Thymus (tissue), 11 donors: Measurements from ENCODE around the gene SPATA31D4. TPM values are rescaled to one million over a fixed set of nuclear protein-coding genes. Genes with fewer than 3 reads are reported as not detected.
"Not testable (repeated sequence)": the region's sequence is repeated elsewhere in the genome, so short reads cannot be mapped to it uniquely, and the experiment has no call there.

Experiments
- DNase-seq, 9 donors: peaks; one replicate each; pipeline ENCODE4 v3.0.0-alpha.2; 2013; ENCODE audit warnings: low spot score in 9 of 9, low read depth in 6 of 9, missing footprints in 1 of 9
- H3K27ac ChIP-seq, 2 donors: one replicate each; pipeline ENCODE4 v1.5.1; 2013; ENCODE audit warnings: control low read depth in 1 of 2, low read depth in 1 of 2, low read length in 1 of 2, mild to moderate bottlenecking in 1 of 2, moderate library complexity in 1 of 2
- H3K27me3 ChIP-seq, 2 donors: one replicate each; pipeline ENCODE4 v1.5.1; 2013; ENCODE audit warnings: low read length in 1 of 2; ENCODE audit not compliant: control insufficient read depth in 2 of 2, insufficient read depth in 1 of 2
- H3K36me3 ChIP-seq, 2 donors: one replicate each; pipeline ENCODE4 v1.5.1; 2013; ENCODE audit warnings: low read length in 1 of 2, mild to moderate bottlenecking in 1 of 2, moderate library complexity in 1 of 2; ENCODE audit not compliant: control insufficient read depth in 2 of 2, insufficient read depth in 2 of 2
- H3K4me1 ChIP-seq, 2 donors: one replicate each; pipeline ENCODE4 v1.5.1; 2013; ENCODE audit warnings: low read length in 2 of 2; ENCODE audit not compliant: control insufficient read depth in 2 of 2, insufficient read depth in 2 of 2
- H3K4me3 ChIP-seq, 2 donors: one replicate each; pipeline ENCODE4 v1.5.1; 2013; ENCODE audit warnings: low read length in 2 of 2, control low read depth in 1 of 2, mild to moderate bottlenecking in 1 of 2
- H3K9me3 ChIP-seq, 2 donors: one replicate each; pipeline ENCODE4 v1.5.1; 2013; ENCODE audit warnings: low read length in 1 of 2, mild to moderate bottlenecking in 1 of 2; ENCODE audit not compliant: control insufficient read depth in 2 of 2, insufficient read depth in 1 of 2
- WGBS: extraction: QIAGEN DNeasy Blood & Tissue Kit; methylation state at CpG from one replicate; pipeline ENCODE4 v1.1.7; 2013; 5-methylcytosine and 5-hydroxymethylcytosine counted together
- polyA plus RNA-seq: library from polyadenylated mRNA; stranded (reverse); fragments of 200-250 nt; gene quantifications from one replicate; pipeline ENCODE4 v1.2.3, GENCODE V29; 2013
- total RNA-seq: library from RNA; stranded (reverse); fragments of 120-200 nt; gene quantifications from one replicate; pipeline ENCODE4 v1.2.4, GENCODE V29; 2013
- donor health status: healthy.

The SPATA31D4 gene
- total and polyA plus RNA-seq, 2 donors: 0.05 TPM; not detected in 1

DNA sequence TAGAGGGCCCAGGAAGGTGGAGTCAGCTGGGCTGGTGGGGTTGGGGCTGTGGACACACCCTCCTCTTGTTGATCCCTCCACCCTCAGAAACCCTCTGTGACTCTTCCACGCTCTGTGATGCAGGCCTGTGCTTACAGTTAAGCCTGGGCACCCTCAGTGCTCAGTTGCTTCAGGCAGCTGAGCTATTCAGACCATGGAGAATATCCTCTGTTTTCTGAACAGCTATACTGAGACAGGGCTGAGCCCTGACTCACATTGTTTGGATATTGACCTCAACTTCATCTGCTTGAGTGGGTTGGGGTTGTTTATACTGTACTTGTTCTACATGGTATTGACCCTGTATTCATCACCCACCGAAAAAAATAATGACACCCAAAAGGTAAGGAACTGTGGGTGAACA is 15.2 kb downstream of the SPATA31D4 start, which contains the start of gene SPATA31D3:
Gene SPATA31D3 (plus strand): TSS at position 108 of the 400 bp plus-strand sequence. CDS start 86 bp downstream, at position 194.
- DNase-seq, H3K27ac ChIP-seq, H3K4me1 ChIP-seq, H3K4me3 ChIP-seq, H3K9me3 ChIP-seq, H3K27me3 ChIP-seq, H3K36me3 ChIP-seq: not testable (repeated sequence)
- no CpG with 5 or more reads among the region's 2 CpGs for WGBS

DNA sequence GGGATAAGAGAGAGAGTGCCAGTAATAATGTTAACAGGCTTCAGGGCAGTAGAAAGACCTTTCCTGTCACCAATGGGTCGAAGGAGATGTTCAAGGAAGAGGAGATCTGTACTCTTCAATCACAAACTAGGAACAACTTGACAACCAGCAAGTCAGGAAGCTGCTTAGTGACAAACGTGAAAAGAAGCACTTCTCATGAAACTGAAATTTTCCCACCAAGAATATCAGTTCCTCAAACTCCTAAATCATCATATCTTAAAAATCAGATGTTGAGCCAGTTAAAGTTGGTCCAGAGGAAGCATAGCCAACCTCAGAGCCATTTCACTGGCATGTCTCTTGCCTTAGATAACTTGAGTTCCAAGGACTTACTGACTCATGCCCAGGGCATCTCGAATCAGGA is 20.4 kb downstream of the SPATA31D4 start:
- not testable (repeated sequence) for H3K27ac ChIP-seq, DNase-seq, H3K27me3 ChIP-seq, H3K4me1 ChIP-seq, H3K4me3 ChIP-seq, H3K36me3 ChIP-seq, H3K9me3 ChIP-seq
- 90% methylated on average over 1 of the region's 3 CpGs for WGBS

DNA sequence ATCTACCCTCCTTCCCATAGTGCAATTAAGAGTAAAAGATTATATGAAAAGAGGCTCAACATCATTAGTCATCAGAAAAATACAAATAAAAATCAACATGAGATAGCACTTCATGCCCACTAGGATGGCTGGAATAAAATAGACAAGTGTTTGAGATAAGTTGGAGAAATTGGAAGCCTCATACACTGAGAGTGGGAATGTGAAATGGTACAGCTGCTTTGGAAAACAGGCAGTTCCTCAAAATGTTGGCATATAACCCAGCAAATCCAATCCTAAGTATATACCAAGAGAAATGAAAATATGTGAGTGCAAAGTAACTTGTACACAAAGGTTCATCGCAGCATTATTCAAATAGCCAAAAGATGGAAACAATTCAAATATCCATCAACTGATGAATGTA is 24.9 kb downstream of the SPATA31D4 start:
- Histone ChIP-seq H3K4me1 (no peaks in the 10 kb centered on the region), H3K27ac (no peak overlapping the region), H3K9me3 (peaks cover 0 to 3% of the 10 kb centered on the region in 2 donors), H3K36me3 (no peaks in the 10 kb centered on the region), H3K4me3 (no peak overlapping the region), H3K27me3 (no peaks in the 10 kb centered on the region)
- 98% methylated on average over 1 of the region's 1 CpG for WGBS
- no peak for DNase-seq

- DNase-seq: no peak
- no peaks in the 10 kb centered on the region for H3K27me3 ChIP-seq
- no peaks in the 10 kb centered on the region for H3K4me1 ChIP-seq
- peaks cover 0 to 3% of the 10 kb centered on the region in 2 donors for H3K9me3 ChIP-seq
- no peak overlapping the region for H3K4me3 ChIP-seq
- no peaks in the 10 kb centered on the region for H3K36me3 ChIP-seq
- H3K27ac ChIP-seq: no peak overlapping the region
These were observed 27.4 kb downstream of the SPATA31D4 start for GRCh38 chr9:81955625-81956024.

- H3K9me3 ChIP-seq: peaks cover 0 to 6% of the 10 kb centered on the region in 2 donors
- DNase-seq: no peak
- 92% methylated on average over 6 of the region's 6 CpGs for WGBS
- H3K4me3 ChIP-seq: no peak overlapping the region
- H3K36me3 ChIP-seq: no peaks in the 10 kb centered on the region
- H3K27me3 ChIP-seq: no peaks in the 10 kb centered on the region
- no peaks in the 10 kb centered on the region for H3K4me1 ChIP-seq
- H3K27ac ChIP-seq: no peak overlapping the region
These were observed 36.3 kb downstream of the SPATA31D4 start for GRCh38 chr9:81964218-81965171.

- H3K4me3 ChIP-seq: no peak overlapping the region
- no peak overlapping the region for H3K27ac ChIP-seq
- 97% methylated on average over 3 of the region's 3 CpGs for WGBS
- H3K36me3 ChIP-seq: no peaks in the 10 kb centered on the region
- H3K9me3 ChIP-seq: peaks cover 0 to 6% of the 10 kb centered on the region in 2 donors
- no peaks in the 10 kb centered on the region for H3K4me1 ChIP-seq
- DNase-seq: no peak
- no peaks in the 10 kb centered on the region for H3K27me3 ChIP-seq
These were observed 39.8 kb downstream of the SPATA31D4 start for GRCh38 chr9:81968026-81968425.

- Histone ChIP-seq H3K27ac (no peak overlapping the region), H3K4me3 (no peak overlapping the region), H3K9me3 (peaks cover 0 to 8% of the 10 kb centered on the region in 2 donors), H3K4me1 (no peaks in the 10 kb centered on the region), H3K36me3 (no peaks in the 10 kb centered on the region), H3K27me3 (no peaks in the 10 kb centered on the region)
- DNase-seq: no peak
These were observed 41.7 kb downstream of the SPATA31D4 start for GRCh38 chr9:81969971-81970370.

DNA sequence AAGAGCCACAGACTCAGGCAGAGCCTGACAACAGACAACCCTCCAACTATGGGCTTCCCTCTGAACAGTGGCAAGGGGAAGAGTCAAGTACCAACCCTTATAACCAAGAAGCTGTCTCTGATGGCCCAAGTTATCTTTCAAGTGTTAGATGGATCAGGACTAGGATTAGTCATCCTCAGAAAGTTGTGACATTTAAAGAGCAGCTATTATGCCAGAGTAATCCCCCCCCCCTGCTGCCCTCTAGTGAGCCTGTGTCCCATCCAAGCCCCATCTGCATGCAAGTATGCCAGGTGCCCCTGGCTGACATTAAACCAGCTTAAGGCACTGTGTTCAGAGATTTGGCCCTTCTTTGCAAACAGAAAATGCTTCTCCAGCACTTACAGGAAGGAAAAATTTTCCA is 43.5 kb downstream of the SPATA31D4 start:
- H3K36me3 ChIP-seq: no peaks in the 10 kb centered on the region
- H3K4me1 ChIP-seq: no peaks in the 10 kb centered on the region
- H3K27me3 ChIP-seq: no peaks in the 10 kb centered on the region
- no peak overlapping the region for H3K27ac ChIP-seq
- DNase-seq: no peak
- peaks cover 2 to 13% of the 10 kb centered on the region in 2 donors for H3K9me3 ChIP-seq
- H3K4me3 ChIP-seq: no peak overlapping the region

DNA sequence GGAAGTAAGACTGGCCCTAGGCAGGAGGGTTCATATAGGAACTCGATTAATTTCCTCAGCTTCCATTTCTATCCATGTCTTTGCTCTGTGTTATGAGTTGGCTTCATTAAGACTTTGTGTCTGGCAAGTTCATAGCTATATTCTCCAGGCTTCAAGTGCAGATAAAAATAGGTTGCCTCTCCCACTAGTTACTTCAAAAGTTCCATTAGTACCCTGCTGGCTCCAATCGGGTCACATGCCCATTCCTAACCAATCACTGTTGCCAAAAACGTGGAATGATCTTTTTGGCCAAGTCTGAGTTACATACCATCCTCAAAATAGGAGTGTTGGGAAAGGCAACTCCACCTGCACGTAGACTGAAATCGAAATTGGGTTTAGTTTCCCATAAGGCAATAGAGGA is 46.5 kb downstream of the SPATA31D4 start:
- H3K4me1 ChIP-seq: no peaks in the 10 kb centered on the region
- H3K27ac ChIP-seq: no peak overlapping the region
- H3K27me3 ChIP-seq: no peaks in the 10 kb centered on the region
- H3K9me3 ChIP-seq: peaks cover 2 to 8% of the 10 kb centered on the region in 2 donors
- DNase-seq: no peak
- no peak overlapping the region for H3K4me3 ChIP-seq
- H3K36me3 ChIP-seq: no peaks in the 10 kb centered on the region
- WGBS: 90% methylated on average over 5 of the region's 5 CpGs
